B cell (primary cell): ENCODE data around the gene KIF1A. TPM values are rescaled to one million over a fixed set of nuclear protein-coding genes. Genes with fewer than 3 reads are reported as not detected.
"Not testable (repeated sequence)": the region's sequence is repeated elsewhere in the genome, so short reads cannot be mapped to it uniquely, and the experiment has no call there.

ENCODE experiments used
- ATAC-seq: fragments of 200-7000 bp; cut with Tn5 transposase; one replicate; pipeline ENCODE4 v1.10.0; 2021; ENCODE audit warnings: low read depth, mild to moderate bottlenecking, moderate number of reproducible peaks, moderate library complexity
- CTCF ChIA-PET: fragments of 350-600 bp; sonication (Branson Sonifier 250); formaldehyde crosslinking; loops from one replicate; lab custom pipeline; 2021; ENCODE audit warnings: antibody characterized with exemption, inconsistent platforms; lab: Charles Lee
- POLR2A ChIA-PET: fragments of 350-600 bp; sonication (Branson Sonifier 250); formaldehyde crosslinking; loops from one replicate; lab custom pipeline; 2021; ENCODE audit warnings: antibody characterized with exemption; lab: Charles Lee
- DNase-seq: peaks from one replicate; pipeline ENCODE4 v3.0.0; 2013
- H2AFZ ChIP-seq: 2 replicates; pipeline ENCODE4 v1.6.1; 2012; ENCODE audit warnings: mild to moderate bottlenecking, low read depth, low read length; ENCODE audit not compliant: insufficient read depth, poor library complexity, severe bottlenecking
- H3K27ac ChIP-seq, 2 donors: 1 replicate in 1 of 2; 2 replicates in 1 of 2; pipeline ENCODE4 v1.5.1; 2012 to 2013; ENCODE audit warnings: low read length in 2 of 2, mild to moderate bottlenecking in 2 of 2, moderate library complexity in 1 of 2
- H3K27me3 ChIP-seq, 4 experiments: fragments of 200-600 bp in 1 of 4; sonication (generic) in 1 of 4; replicated peaks in 1 of 4; 1 replicate in 2 of 4; 2 replicates in 2 of 4; pipeline versions ENCODE4 v1.6.1 to v1.7.0; 2013 to 2016; ENCODE audit warnings: low read length in 3 of 4, mild to moderate bottlenecking in 2 of 4, mixed read lengths in 1 of 4, moderate library complexity in 1 of 4; ENCODE audit not compliant: insufficient read depth in 4 of 4, control insufficient read depth in 3 of 4; ENCODE audit errors: control extremely low read depth in 1 of 4
- H3K36me3 ChIP-seq, 2 experiments: replicated peaks in 1 of 2; 1 replicate in 1 of 2; 2 replicates in 1 of 2; pipeline versions ENCODE4 v1.6.1 to v1.7.1; 2013; ENCODE audit warnings: low read length in 1 of 2; ENCODE audit not compliant: insufficient read depth in 2 of 2, control insufficient read depth in 1 of 2; ENCODE audit errors: control extremely low read depth in 1 of 2, extremely low read depth in 1 of 2
- H3K4me1 ChIP-seq, 2 donors: fragments of 200-600 bp in 1 of 2; sonication (generic) in 1 of 2; 1 replicate in 1 of 2; 2 replicates in 1 of 2; pipeline versions ENCODE4 v1.5.1 to v1.6.1; 2013 to 2017; ENCODE audit warnings: low read length in 2 of 2; ENCODE audit not compliant: control insufficient read depth in 2 of 2, insufficient read depth in 2 of 2
- H3K4me2 ChIP-seq: replicated peaks from 2 replicates; pipeline ENCODE3; 2012; ENCODE audit warnings: mild to moderate bottlenecking, low read depth, low read length; ENCODE audit not compliant: poor library complexity, severe bottlenecking
- H3K4me3 ChIP-seq, 5 experiments: fragments of 200-600 bp in 1 of 5; sonication (generic) in 1 of 5; 1 replicate in 3 of 5; 2 replicates in 2 of 5; pipeline versions ENCODE4 v1.5.1 to v1.7.0; 2011 to 2016; ENCODE audit warnings: low read length in 4 of 5, mild to moderate bottlenecking in 4 of 5, low read depth in 2 of 5, control low read depth in 1 of 5, moderate library complexity in 1 of 5; ENCODE audit not compliant: insufficient read depth in 1 of 5; ENCODE audit errors: control extremely low read depth in 1 of 5, extremely low read depth in 1 of 5
- H3K79me2 ChIP-seq: fragments of 200-600 bp; sonication (generic); one replicate; pipeline ENCODE4 v1.6.0; 2016; ENCODE audit warnings: low read length; ENCODE audit not compliant: control insufficient read depth, insufficient read depth
- H3K9ac ChIP-seq: fragments of 200-600 bp; sonication (generic); 2 replicates; pipeline ENCODE4 v1.6.1; 2017; ENCODE audit warnings: mild to moderate bottlenecking, low read length, moderate library complexity
- H3K9me3 ChIP-seq, 3 donors: one replicate each; pipeline versions ENCODE4 v1.6.1 to v1.7.1; 2013; ENCODE audit warnings: low read length in 2 of 3; ENCODE audit not compliant: control insufficient read depth in 2 of 3, insufficient read depth in 1 of 3; ENCODE audit errors: control extremely low read depth in 1 of 3
- H4K20me1 ChIP-seq: 2 replicates; pipeline ENCODE4 v1.6.0; 2012; ENCODE audit warnings: mild to moderate bottlenecking, low read length; ENCODE audit not compliant: insufficient read depth, control insufficient read depth, poor library complexity, severe bottlenecking
- H3K27ac Mint-ChIP-seq: one replicate; pipeline ENCODE4 v1.8.0; 2021; ENCODE audit warnings: mixed read lengths
- H3K27me3 Mint-ChIP-seq: one replicate; pipeline ENCODE4 v1.8.0; 2021; ENCODE audit warnings: mixed read lengths
- H3K4me1 Mint-ChIP-seq: one replicate; pipeline ENCODE4 v1.8.0; 2021; ENCODE audit warnings: mixed read lengths
- H3K4me3 Mint-ChIP-seq: one replicate; pipeline ENCODE4 v1.8.0; 2021; ENCODE audit warnings: mixed read lengths
- H3K9me3 Mint-ChIP-seq: one replicate; pipeline ENCODE4 v1.8.0; 2022; ENCODE audit warnings: mixed read lengths; ENCODE audit not compliant: insufficient read depth
- CTCF ChIP-seq: fragments of 200-600 bp; IDR thresholded peaks from one replicate; pipeline ENCODE4 v1.8.0; 2022; ENCODE audit warnings: antibody characterized with exemption, mild to moderate bottlenecking
- EZH2 ChIP-seq: IDR thresholded peaks from 2 replicates; pipeline ENCODE4 v1.6.1; 2012; ENCODE audit warnings: borderline replicate concordance, low read depth, mild to moderate bottlenecking, moderate library complexity, low read length; ENCODE audit not compliant: insufficient read depth, poor library complexity, severe bottlenecking
- WGBS: methylation state at CpG from one replicate; pipeline ENCODE4 v1.1.5; 2013; ENCODE audit warnings: missing lambda C conversion rate; ENCODE audit not compliant: insufficient coverage; 5-methylcytosine and 5-hydroxymethylcytosine counted together
- intact Hi-C: fragments of 100-400 bp; cut with micrococcal nuclease; formaldehyde crosslinking; loops from one replicate; pipeline ENCODE4 v1.10.0; 2022
- polyA plus RNA-seq: library from polyadenylated mRNA; depleted of rRNA; stranded (reverse); fragments of >200 nt; gene quantifications from 2 replicates; pipeline ENCODE4 v1.2.3, GENCODE V29; 2012
- total RNA-seq, 2 donors: library from RNA; stranded (reverse); fragments of 120-200 nt in 1 of 2; gene quantifications; 1 replicate in 1 of 2; 2 replicates in 1 of 2; pipeline versions ENCODE4 v1.2.3 to v1.2.4, GENCODE V29; 2013 to 2022

KIF1A gene
- total and polyA plus RNA-seq, 2 donors (not counting 1 experiment from before 2014, with no cell fraction given): not detected

- H3K27ac ChIP-seq, H3K4me3 Mint-ChIP-seq, ATAC-seq, H3K4me2 ChIP-seq, POLR2A ChIA-PET, H3K27ac Mint-ChIP-seq, H3K9me3 Mint-ChIP-seq, H3K4me3 ChIP-seq, H3K4me1 Mint-ChIP-seq, intact Hi-C loops, DNase-seq, H3K27me3 ChIP-seq, H3K9ac ChIP-seq, H4K20me1 ChIP-seq, H3K79me2 ChIP-seq, H2AFZ ChIP-seq, H3K27me3 Mint-ChIP-seq, H3K4me1 ChIP-seq, H3K36me3 ChIP-seq: not testable (repeated sequence)
- 82% methylated on average over 6 of the region's 6 CpGs for WGBS
- H3K9me3 ChIP-seq: peaks cover 0 to 28% (median 0%) of the 10 kb centered on the region in 3 donors
- CTCF ChIA-PET: interaction anchor here (1.1 kb wide), 1 partner anchor 265 kb away, joined by 3 read pairs; no protein-coding TSS in a partner anchor
These were observed 40.7 kb downstream of the KIF1A start for GRCh38 chr2:240779250-240779832.

- peaks cover 0 to 28% (median 0%) of the 10 kb centered on the region in 3 donors for H3K9me3 ChIP-seq
- POLR2A ChIA-PET: interaction anchor here (0.5 kb wide), 1 partner anchor 119 kb away, joined by 3 read pairs; no protein-coding TSS in a partner anchor
- Mint-ChIP-seq H3K27ac (no peak overlapping the region), H3K4me1 (no peaks in the 10 kb centered on the region), H3K27me3 (peaks cover 4% of the 10 kb centered on the region), H3K4me3 (no peak overlapping the region), H3K9me3 (no peaks in the 10 kb centered on the region)
- H4K20me1 ChIP-seq: no peaks in the 10 kb centered on the region
- no peak overlapping the region for H2AFZ ChIP-seq
- ATAC-seq (no peak), DNase-seq (no peak)
- no peak overlapping the region for H3K4me2 ChIP-seq
- no peaks in the 10 kb centered on the region for H3K4me1 ChIP-seq
- CTCF ChIA-PET: no interaction called here
- H3K79me2 ChIP-seq: no peaks in the 10 kb centered on the region
- TF ChIP-seq EZH2 (no peak), CTCF (no peak)
- no peak overlapping the region for H3K27ac ChIP-seq
- WGBS: 84% methylated on average over 24 of the region's 26 CpGs
- H3K9ac ChIP-seq: no peak overlapping the region
- intact Hi-C loops: no loop called here
- H3K27me3 ChIP-seq: no peaks in the 10 kb centered on the region
- no peak overlapping the region for H3K4me3 ChIP-seq
- no peaks in the 10 kb centered on the region for H3K36me3 ChIP-seq
These were observed 41.6 kb downstream of the KIF1A start for GRCh38 chr2:240778426-240778825.
